ENCODE results near the gene HIGD1A.

The HIGD1A gene

GRCh38 chr3:42847731-42848130 lies 43.4 kb upstream of the HIGD1A start:
- no peak for TF ChIP-seq CTCF (IDR thresholded peaks at IDR 0.05; ENCODE audit: extremely low read depth, missing control alignments)
- no peak for DNase-seq (ENCODE audit: low spot score)

GRCh38 chr3:42846685-42847522 lies 42.6 kb upstream of the HIGD1A start:
- DNase-seq (ENCODE audit: low spot score) = peak; percentile 57
- no peak for TF ChIP-seq CTCF (IDR thresholded peaks at IDR 0.05; ENCODE audit: extremely low read depth, missing control alignments)

DNA sequence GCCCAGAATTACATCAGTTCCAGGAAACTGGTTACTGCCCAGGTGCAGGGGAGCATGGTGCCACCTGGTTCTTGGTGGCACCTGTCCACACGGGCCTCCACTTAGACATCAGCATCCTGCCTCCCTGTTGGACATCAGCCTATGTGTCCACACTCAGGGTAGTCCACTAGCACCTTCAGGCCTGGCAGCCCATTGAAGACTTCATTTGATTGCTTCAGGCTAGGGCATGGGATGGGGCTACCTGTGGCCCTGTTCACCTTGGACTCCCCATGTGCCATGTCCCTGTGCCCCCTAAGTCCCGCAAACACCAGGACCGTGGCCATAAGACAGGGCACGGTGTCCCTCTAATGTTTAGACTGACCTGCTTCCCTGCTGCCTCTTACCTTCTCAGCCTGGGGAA lies 40.5 kb upstream of the HIGD1A start:
- no peak for TF ChIP-seq CTCF (IDR thresholded peaks at IDR 0.05; ENCODE audit: extremely low read depth, missing control alignments)
- no peak for DNase-seq (ENCODE audit: low spot score)

DNA sequence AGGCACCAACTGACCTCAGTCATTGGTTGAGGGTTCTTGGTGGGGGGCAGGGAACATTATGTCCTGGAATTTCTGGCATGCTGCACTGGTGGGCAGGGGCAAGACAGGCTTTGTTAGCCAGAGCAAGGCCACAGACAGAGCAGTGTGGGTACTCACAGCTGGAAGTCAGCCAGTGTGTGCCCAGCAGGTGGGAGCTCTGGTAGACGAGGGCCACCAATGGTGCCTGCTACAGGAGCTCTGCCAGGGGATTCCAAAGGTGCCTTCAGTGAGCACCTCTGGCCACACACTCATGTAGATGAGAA lies 40.1 kb upstream of the HIGD1A start:
- DNase-seq (ENCODE audit: low spot score) = no peak
- no peak for TF ChIP-seq CTCF (IDR thresholded peaks at IDR 0.05; ENCODE audit: extremely low read depth, missing control alignments)

GRCh38 chr3:42843713-42844411 lies 39.6 kb upstream of the HIGD1A start:
- TF ChIP-seq CTCF (IDR thresholded peaks at IDR 0.05; ENCODE audit: extremely low read depth, missing control alignments) = no peak
- DNase-seq (ENCODE audit: low spot score) = no peak

DNA sequence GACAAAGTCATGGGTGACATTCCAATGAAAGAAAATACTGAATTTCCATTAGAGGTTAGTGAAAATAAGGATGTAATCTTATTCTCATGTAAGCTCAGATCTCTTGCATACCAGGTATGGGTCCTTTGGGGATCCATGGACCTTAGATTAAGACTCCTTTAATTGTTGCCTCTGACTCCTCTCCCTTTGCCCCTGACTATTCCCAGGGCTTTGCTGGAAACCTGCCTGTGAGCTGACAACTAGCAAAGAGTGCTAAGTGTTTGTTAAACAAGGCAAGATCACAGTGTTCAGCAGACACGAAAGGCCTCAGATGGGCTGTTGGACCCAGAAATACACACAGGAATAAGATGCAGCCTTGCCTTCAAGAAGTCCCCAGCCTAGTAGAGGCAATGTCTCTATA lies 37.0 kb upstream of the HIGD1A start:
- TF ChIP-seq CTCF (IDR thresholded peaks at IDR 0.05; ENCODE audit: extremely low read depth, missing control alignments) = no peak
- DNase-seq (ENCODE audit: low spot score) = no peak

GRCh38 chr3:42839616-42840015 lies 35.3 kb upstream of the HIGD1A start:
- DNase-seq (ENCODE audit: low spot score) = peak; percentile 59
- TF ChIP-seq CTCF (IDR thresholded peaks at IDR 0.05; ENCODE audit: extremely low read depth, missing control alignments) = peak; percentile 44

Measured in GM20000 (cell line).